ENCODE data around the gene C13orf42. TPM values are rescaled to one million over a fixed set of nuclear protein-coding genes. Genes with fewer than 3 reads are reported as not detected.

The C13orf42 gene
- polyA plus RNA-seq, 3 donors, result not detected

GRCh38 chr13:51041710-51042109, 69.4 kb downstream of the C13orf42 start:
- H3K27me3 ChIP-seq (ENCODE audit: control insufficient read depth in 2 of 2, insufficient read depth in 2 of 2, low read length in 2 of 2), result no peaks in the 10 kb centered on the region
- no peak overlapping the region for H2AFZ ChIP-seq (ENCODE audit: insufficient read depth, low read depth, low read length, poor library complexity, severe bottlenecking)
- Mint-ChIP-seq H3K27ac (no peak overlapping the region), H3K4me3 (no peak overlapping the region), H3K4me1 (peaks cover 10% of the 10 kb centered on the region), H3K36me3 (no peaks in the 10 kb centered on the region), H3K27me3 (ENCODE audit: low read depth in 3 of 3) (no peaks in the 10 kb centered on the region), H3K9me3 (no peaks in the 10 kb centered on the region)
- no peaks in the 10 kb centered on the region for H4K20me1 ChIP-seq (ENCODE audit: insufficient read depth, low read length)
- no peaks in the 10 kb centered on the region for H3K79me2 ChIP-seq (ENCODE audit: insufficient read depth, low read length)
- no peaks in the 10 kb centered on the region for H3K36me3 ChIP-seq (replicated peaks in 1 of 2; ENCODE audit: control insufficient read depth in 1 of 2, insufficient read depth in 2 of 2, low read length in 2 of 2)
- H3K4me3 ChIP-seq (replicated peaks in 1 of 3; ENCODE audit: low read depth in 2 of 3, low read length in 3 of 3), result no peak overlapping the region
- TF ChIP-seq CTCF (IDR thresholded peaks at IDR 0.05), result no peak
- H3K4me2 ChIP-seq (replicated peaks; ENCODE audit: extremely low read depth, low read length, poor library complexity, severe bottlenecking), result no peak overlapping the region
- H3K9me3 ChIP-seq (replicated peaks in 1 of 2; ENCODE audit: control insufficient read depth in 1 of 2, insufficient read depth in 1 of 2, low read length in 2 of 2), result no peaks in the 10 kb centered on the region
- intact Hi-C loops (cut with micrococcal nuclease), result no loop called here
- WGBS (ENCODE audit: insufficient coverage), result 100% methylated on average over 4 of the region's 5 CpGs
- H3K9ac ChIP-seq (ENCODE audit: insufficient read depth, low read length, poor library complexity, severe bottlenecking), result no peak overlapping the region
- peaks cover 4 to 5% of the 10 kb centered on the region in 2 donors for H3K4me1 ChIP-seq (ENCODE audit: control insufficient read depth in 1 of 2, insufficient read depth in 2 of 2, low read length in 2 of 2)
- H3K27ac ChIP-seq (ENCODE audit: low read depth in 1 of 2, low read length in 2 of 2), result no peak overlapping the region
- DNase-seq, result no peak

- no peak overlapping the region for H3K9ac ChIP-seq (ENCODE audit: insufficient read depth, low read length, poor library complexity, severe bottlenecking)
- H3K36me3 Mint-ChIP-seq, result no peaks in the 10 kb centered on the region
- H3K4me1 Mint-ChIP-seq, result peaks cover 10% of the 10 kb centered on the region
- H3K27ac ChIP-seq (ENCODE audit: low read depth in 1 of 2, low read length in 2 of 2), result no peak overlapping the region
- DNase-seq, result no peak
- peaks cover 4 to 5% of the 10 kb centered on the region in 2 donors for H3K4me1 ChIP-seq (ENCODE audit: control insufficient read depth in 1 of 2, insufficient read depth in 2 of 2, low read length in 2 of 2)
- no peak overlapping the region for H3K27ac Mint-ChIP-seq
- H3K9me3 ChIP-seq (replicated peaks in 1 of 2; ENCODE audit: control insufficient read depth in 1 of 2, insufficient read depth in 1 of 2, low read length in 2 of 2), result no peaks in the 10 kb centered on the region
- no peak for TF ChIP-seq CTCF (IDR thresholded peaks at IDR 0.05)
- no peaks in the 10 kb centered on the region for H3K79me2 ChIP-seq (ENCODE audit: insufficient read depth, low read length)
- H3K4me3 ChIP-seq (replicated peaks in 1 of 3; ENCODE audit: low read depth in 2 of 3, low read length in 3 of 3), result no peak overlapping the region
- intact Hi-C loops (cut with micrococcal nuclease), result no loop called here
- no peak overlapping the region for H2AFZ ChIP-seq (ENCODE audit: insufficient read depth, low read depth, low read length, poor library complexity, severe bottlenecking)
- H3K27me3 ChIP-seq (ENCODE audit: control insufficient read depth in 2 of 2, insufficient read depth in 2 of 2, low read length in 2 of 2), result no peaks in the 10 kb centered on the region
- H3K9me3 Mint-ChIP-seq, result no peaks in the 10 kb centered on the region
- H3K36me3 ChIP-seq (replicated peaks in 1 of 2; ENCODE audit: control insufficient read depth in 1 of 2, insufficient read depth in 2 of 2, low read length in 2 of 2), result no peaks in the 10 kb centered on the region
- no peak overlapping the region for H3K4me2 ChIP-seq (replicated peaks; ENCODE audit: extremely low read depth, low read length, poor library complexity, severe bottlenecking)
- WGBS (ENCODE audit: insufficient coverage), result 100% methylated on average over 1 of the region's 4 CpGs
- H3K4me3 Mint-ChIP-seq, result no peak overlapping the region
- H3K27me3 Mint-ChIP-seq (ENCODE audit: low read depth in 3 of 3), result no peaks in the 10 kb centered on the region
- H4K20me1 ChIP-seq (ENCODE audit: insufficient read depth, low read length), result no peaks in the 10 kb centered on the region
Observed at GRCh38 chr13:51041126-51041525, 69.9 kb downstream of the C13orf42 start.

All from CD14-positive monocyte (primary cell).